ENCODE results near the gene SYNGR3. TPM values are rescaled to one million over a fixed set of nuclear protein-coding genes. Genes with fewer than 3 reads are reported as not detected.
"Not testable (repeated sequence)": the region's sequence is repeated elsewhere in the genome, so short reads cannot be mapped to it uniquely, and the experiment has no call there.

Gene SYNGR3
- total RNA-seq, 1 donor from 2014 or later = 5.6 TPM

- DNase-seq (ENCODE audit: low read depth, low spot score) = no peak
Observed at GRCh38 chr16:1959269-1960039, 30.3 kb upstream of the SYNGR3 start, which contains the start of gene NDUFB10. NDUFB10 (plus strand) TSS chr16:1959538; CDS start chr16:1959625, 87 bp downstream.

DNA sequence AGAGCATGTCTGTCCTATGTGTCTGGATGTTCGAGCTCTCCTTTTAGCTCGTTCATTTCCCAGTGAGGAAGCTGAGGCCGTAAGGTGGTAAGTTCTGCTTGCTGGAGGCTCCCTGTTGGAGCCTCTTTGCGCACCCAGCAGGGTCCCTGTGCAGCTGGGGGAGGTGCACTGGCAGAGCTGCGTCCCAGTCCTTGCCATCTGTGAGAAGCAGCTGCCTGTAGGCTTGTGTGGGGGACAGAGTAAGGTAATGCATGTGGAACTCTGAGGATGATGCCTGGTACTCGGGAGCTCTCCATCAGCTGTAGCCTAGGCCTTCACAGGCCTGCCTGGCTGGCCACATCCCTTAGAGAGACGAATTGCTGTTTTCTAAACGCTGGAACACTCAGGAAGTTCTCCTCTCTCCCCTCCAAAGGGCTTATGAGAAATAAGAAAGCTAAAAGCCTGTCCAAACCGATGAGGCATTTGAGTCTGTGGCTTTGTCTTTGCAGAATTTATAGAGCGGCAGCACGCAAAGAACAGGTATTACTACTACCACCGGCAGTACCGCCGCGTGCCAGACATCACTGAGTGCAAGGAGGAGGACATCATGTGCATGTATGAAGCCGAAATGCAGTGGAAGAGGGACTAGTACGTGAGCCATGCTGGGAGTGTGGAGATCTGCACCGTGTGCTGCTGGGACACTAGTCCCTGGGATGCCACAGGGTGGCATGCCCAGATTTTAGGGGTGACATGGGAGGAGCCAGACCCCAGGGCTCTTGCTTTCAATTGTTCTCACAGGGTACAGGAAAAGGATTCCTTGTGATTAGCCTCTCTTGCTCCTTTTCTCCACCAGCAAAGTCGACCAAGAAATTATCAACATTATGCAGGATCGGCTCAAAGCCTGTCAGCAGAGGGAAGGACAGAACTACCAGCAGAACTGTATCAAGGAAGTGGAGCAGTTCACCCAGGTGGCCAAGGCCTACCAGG, 28.8 kb upstream of the SYNGR3 start:
- DNase-seq (ENCODE audit: low read depth, low spot score) = no peak

DNA sequence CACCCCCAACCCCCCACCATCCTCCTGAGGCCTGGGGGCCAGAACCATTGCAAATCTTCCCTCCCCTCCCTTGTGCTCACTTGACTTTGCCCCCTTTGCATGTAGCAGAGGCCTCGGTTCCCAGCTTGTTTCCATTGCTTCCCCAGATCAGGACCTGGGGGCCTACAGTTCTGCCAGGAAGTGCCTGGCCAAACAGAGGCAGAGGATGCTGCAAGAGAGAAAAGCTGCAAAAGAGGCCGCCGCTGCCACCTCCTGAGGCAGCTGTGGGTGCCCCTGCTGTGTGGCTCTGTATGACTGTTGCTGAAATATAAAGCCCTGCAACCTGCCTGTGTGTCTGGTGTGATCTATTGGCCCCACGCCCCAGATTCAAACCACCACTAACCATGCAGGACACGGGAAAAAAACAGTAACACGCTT, 28.1 kb upstream of the SYNGR3 start:
- DNase-seq (ENCODE audit: low read depth, low spot score) = no peak

DNA sequence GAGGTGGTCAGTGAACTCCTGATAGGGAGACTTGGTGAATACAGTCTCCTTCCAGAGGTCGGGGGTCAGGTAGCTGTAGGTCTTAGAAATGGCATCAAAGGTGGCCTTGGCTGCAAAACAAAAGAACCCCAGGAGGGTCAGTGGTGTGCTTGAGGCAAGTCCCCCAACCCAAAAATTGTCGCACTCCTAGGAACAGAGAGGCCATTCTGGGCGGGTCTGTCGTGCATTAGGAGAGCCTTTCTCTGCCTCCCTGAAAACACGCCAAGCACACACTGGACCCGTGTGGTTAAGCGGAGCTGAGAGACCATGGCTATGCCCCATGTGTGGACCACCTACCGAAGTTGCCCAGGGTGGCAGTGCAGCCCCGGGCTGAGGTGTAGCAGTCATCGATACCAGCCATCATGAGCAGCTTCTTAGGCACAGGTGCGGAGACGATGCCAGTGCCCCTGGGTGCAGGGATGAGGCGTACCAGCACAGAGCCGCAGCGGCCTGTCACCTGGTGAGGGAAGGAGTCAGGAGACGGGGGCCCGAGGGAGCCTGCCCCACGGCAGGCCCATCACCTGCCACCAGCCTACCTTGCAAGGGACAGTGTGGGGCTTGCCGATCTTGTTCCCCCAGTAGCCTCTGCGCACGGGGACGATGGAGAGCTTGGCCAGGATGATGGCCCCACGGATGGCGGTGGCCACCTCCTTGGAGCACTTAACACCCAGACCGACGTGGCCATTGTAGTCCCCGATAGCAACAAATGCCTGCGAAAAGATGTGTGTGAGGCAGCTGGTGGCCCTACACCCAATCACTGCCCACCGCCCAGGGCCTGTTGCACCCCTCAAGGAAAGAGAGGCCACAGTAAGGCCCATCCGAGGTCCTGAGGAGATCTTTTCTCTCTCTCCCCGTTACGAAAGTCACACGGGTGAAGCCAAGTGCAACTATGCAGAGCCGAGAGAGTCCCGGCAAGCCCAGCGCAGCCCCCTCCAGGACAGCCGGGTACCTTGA, 27.3 kb upstream of the SYNGR3 start:
- not testable (repeated sequence) for DNase-seq (ENCODE audit: low read depth, low spot score)

- DNase-seq (ENCODE audit: low read depth, low spot score) = no peak
Observed at GRCh38 chr16:1963806-1964505, 25.8 kb upstream of the SYNGR3 start.

- DNase-seq (ENCODE audit: low read depth, low spot score) = peak; percentile 97
Observed at GRCh38 chr16:1964506-1965395, 25.0 kb upstream of the SYNGR3 start, which contains the start of gene RPS2. RPS2 (minus strand) TSS chr16:1964826; CDS start chr16:1964625, 201 bp downstream.

DNA sequence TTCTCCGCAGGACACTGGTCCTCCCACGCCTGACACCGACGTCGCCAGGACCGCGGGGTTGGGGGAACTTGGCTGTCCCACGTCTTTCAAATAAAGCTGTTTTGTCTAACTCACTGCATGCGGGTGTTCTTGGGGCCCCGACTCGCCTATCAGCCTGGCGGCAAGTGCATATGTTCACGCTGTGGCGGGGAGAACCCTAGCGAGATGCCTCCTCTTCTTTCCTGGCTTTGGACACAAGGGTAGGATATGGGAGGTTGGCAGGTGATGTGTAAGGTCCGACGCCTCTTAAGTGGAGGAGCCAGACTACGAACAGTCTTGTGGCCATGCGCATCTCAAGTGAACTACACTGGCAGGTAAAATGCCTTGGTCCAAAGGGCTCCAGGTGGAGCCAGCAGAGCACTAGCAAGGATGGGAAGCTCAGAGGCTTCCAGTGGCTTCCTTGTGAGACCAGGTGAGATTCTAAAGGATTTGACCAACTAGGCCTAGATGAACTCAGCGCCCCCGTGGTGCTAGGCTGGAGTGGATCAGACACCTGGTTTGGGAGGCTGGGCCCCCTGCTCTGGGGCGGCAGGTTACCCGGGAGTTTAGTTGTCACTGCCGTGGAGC, 24.3 kb upstream of the SYNGR3 start:
- DNase-seq (ENCODE audit: low read depth, low spot score) = no peak

DNA sequence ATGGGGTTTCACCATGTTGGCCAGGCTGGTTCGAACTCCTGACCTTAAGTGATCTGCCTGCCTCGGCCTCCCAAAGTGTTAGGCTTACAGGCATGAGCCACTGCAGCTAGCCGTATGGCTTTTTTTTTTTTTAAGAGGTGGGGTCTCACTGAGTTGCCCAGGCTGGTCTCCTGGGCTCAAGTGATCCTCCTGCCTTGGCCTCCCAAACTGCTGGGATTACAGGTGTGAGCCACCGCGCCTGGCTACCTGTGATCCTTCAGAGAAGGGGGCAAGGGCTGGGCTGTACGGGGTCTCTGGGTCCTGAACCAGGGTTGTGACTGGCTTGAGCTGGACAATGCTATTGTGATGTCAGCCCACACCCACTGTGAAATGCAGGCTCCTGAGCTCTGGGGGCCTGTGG, 23.3 kb upstream of the SYNGR3 start, which contains the start of gene RNF151:
Gene RNF151 (plus strand): TSS at position 397 of the 400 bp plus-strand sequence. CDS start 26 bp downstream, outside the sequence.
- DNase-seq (ENCODE audit: low read depth, low spot score) = no peak

DNA sequence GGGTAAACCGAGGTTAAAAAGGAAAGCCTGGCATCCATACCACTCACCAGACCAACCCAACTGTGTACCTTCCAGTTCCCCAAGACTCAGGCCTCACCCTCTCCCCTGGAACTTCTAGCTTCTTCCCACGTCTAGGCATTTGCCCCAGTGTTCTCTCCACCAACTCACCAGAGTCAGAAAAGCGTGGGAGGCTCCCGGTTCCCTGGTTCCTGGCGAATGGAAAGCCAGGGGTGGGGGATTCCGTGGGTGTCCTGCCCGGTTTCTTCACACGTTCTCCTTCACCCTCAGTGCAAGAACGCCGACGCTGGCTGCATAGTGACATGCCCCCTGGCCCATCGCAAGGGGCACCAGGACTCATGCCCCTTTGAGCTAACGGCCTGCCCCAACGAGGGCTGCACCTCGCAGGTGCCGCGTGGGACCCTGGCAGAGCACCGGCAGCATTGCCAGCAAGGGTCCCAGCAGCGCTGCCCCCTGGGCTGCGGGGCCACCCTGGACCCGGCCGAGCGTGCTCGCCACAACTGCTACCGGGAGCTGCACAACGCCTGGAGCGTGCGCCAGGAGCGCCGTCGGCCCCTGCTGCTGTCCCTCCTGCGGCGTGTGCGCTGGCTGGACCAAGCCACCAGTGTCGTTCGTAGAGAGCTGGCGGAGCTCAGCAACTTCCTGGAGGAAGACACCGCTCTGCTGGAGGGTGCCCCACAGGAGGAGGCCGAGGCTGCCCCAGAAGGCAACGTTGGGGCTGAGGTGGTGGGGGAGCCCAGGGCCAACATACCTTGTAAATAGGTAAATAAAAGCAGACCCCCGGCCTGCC, 21.4 kb upstream of the SYNGR3 start:
- no peak for DNase-seq (ENCODE audit: low read depth, low spot score)

DNA sequence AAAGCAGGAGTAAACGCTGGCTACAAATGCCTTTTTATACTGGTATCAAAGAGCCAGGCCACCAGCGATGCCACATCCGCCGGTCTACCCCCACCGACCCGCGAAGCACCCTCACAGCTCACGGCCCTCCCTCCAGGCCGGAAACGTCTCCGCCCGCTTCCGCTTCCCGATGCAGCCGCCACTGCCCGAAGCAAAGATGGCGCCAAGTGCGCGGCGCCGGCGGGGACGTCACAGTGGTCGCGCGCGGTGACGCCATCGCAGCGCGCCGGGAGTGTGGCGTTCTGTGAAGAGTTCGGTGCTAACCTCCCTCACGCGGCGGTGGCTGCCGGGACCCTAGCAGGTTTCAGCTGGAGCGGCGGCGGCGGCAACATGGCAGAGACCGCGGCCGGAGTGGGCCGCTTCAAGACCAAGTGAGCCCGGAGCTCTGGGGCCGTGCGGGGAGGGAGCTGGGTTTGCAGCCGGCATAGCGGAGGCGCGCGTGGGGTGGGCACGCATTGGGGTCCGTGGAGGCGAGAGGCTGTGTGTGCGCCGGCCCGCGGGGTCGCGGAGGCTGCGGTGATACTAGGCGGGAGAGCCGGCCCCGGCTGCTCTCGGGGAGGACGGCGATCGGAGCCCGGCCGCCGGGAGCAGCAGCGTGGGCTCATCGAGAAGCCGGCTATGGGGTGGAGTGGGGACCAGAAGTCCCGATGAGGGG, 17.8 kb upstream of the SYNGR3 start, which contains the start of gene TBL3:
Gene TBL3 (plus strand): TSS at position 258 of the 694 bp plus-strand sequence. CDS start 112 bp downstream, at position 370.
- DNase-seq (ENCODE audit: low read depth, low spot score) = peak; percentile 81

DNA sequence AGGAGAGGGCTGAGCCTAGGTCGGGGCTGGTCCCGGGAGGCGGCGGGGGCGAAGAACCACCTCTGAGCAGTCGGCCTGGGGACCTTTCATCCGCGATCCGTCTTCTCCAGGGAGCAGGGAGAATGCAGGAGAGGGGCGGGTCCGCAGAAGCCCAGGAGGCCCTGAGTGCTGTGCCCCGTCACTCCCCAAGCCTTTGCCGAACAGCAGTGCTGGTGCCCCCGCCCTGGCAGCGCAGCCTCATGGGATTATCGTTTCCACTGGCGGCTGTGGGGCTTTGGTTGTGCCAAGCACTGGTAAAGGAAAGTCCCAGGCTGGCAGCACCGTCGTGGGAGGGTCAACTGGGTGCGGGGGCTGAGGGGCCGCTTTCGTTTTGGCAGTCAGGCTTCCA, 17.3 kb upstream of the SYNGR3 start:
- DNase-seq (ENCODE audit: low read depth, low spot score) = no peak

DNA sequence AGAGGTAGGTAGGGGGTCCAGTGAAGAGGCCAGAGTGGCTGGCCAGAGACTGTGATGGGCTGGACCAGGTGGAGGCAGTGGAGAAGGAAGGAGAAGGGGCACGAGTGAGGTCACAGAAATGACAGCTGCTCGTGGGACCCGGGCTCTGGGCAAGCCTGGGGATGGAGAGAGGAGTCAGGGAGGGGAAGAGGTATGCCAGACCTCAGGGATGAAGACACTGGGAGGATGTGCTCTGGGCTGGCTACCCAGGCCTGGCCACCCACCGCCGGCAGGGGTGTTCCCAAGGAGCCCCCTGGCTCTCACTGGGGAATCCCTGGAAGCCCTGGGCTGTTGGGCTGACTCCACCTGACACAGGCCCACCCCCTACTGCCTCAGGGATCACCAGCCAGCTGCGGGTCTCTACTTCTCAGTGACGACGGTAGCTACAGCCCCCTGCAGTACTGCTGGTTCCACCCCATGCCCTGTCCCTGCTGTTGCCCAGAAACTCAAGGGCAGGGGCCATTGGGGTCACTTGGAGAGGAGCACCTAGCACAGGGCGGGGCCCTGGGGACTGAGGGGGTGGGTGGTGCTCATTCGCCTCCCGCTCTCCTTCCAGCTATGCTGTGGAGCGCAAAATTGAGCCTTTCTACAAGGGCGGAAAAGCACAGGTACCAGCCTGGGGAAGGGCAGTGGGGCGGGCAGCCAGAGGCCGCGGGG, 16.2 kb upstream of the SYNGR3 start:
- DNase-seq (ENCODE audit: low read depth, low spot score) = no peak

- DNase-seq (ENCODE audit: low read depth, low spot score) = no peak
Observed at GRCh38 chr16:1974157-1975070, 15.4 kb upstream of the SYNGR3 start.

GRCh38 chr16:1975432-1976215, 14.1 kb upstream of the SYNGR3 start:
- DNase-seq (ENCODE audit: low read depth, low spot score) = no peak

DNA sequence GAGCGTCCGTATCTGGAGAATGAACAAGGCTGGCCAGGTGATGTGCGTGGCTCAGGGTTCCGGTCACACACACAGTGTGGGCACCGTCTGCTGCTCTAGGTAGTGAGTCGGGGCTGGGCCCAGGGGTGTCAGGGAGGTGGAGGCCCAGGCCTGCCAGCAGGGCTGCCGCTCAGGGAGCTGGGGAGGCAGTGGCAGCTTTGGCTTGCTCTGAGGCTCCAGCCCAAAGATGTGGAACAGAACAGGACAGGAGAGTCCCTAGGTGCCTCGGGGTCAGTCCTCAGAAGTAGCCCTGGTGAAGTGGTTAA, 13.6 kb upstream of the SYNGR3 start:
- DNase-seq (ENCODE audit: low read depth, low spot score) = no peak

Data from pulmonary artery endothelial cell (primary cell).